Hematopoietic multipotent progenitor cell treated with erythropoietin and hydrocortisone succinate and interleukin-3 and kit ligand, for 4 days (in vitro differentiated cells): Measurements from ENCODE around the gene NIPAL1.

Experiments used
- DNase-seq: peaks from one replicate; pipeline ENCODE4 v3.0.0-alpha.2; 2015

The NIPAL1 gene

GRCh38 chr4:48068182-48068581, 51.6 kb downstream of the NIPAL1 start:
- no peak for DNase-seq

- no peak for DNase-seq
These were observed 52.5 kb downstream of the NIPAL1 start for GRCh38 chr4:48069026-48069425.

- no peak for DNase-seq
These were observed 54.6 kb downstream of the NIPAL1 start for GRCh38 chr4:48071191-48071590.

- no peak for DNase-seq
These were observed 57.1 kb downstream of the NIPAL1 start for GRCh38 chr4:48073567-48074103.

- no peak for DNase-seq
These were observed 58.1 kb downstream of the NIPAL1 start for GRCh38 chr4:48074657-48075056.

- DNase-seq = no peak
These were observed 61.9 kb downstream of the NIPAL1 start for GRCh38 chr4:48078425-48078824.

- DNase-seq = no peak
These were observed 62.5 kb downstream of the NIPAL1 start for GRCh38 chr4:48078862-48079655.

- peak; percentile 18 for DNase-seq
These were observed 63.4 kb downstream of the NIPAL1 start for GRCh38 chr4:48079972-48080391.

GRCh38 chr4:48081196-48081595, 64.6 kb downstream of the NIPAL1 start:
- DNase-seq = no peak

- no peak for DNase-seq
These were observed 66.4 kb downstream of the NIPAL1 start for GRCh38 chr4:48082956-48083355.

- DNase-seq = no peak
These were observed 69.4 kb downstream of the NIPAL1 start for GRCh38 chr4:48085821-48086589.
